ENCODE measurements around the gene PPIC.

Gene PPIC

DNA sequence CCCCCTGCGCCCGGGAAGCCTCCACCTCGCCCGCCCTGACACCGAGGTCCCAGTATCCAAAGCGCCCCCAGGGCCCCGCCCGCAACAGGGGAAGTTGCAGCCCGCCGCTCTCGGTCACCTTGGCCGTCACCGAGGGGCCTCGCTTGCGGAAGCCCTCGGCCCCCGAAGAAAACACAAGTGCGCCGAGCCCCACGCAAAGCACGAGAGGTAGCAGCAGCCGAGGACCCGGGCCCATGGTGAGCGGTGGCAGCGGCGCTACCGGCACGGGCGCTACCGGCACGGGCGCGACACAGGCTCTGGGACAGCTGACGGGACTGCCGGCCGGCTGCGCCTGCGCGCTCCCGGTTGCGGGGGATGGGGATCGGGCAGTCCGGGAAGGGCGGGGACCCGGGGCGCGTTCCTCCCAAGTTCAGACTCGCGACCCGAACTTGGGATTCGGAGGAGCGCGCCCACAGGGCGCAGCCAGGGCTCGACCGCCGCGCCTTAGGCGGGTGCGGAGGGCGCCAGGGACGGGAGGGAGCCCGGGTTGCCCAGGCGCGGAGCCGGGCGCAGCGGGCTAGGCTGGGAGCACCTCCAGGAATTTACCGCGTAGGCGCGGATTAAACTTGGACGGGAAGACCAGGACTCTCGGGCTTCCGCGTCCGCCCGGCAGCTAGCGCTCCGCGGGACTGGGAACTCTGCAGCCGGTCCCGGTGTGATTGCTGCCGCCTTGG lies at the start of gene PPIC:
PPIC (minus strand) TSS at position 335 of the 713 bp plus-strand sequence; CDS start at position 235, 100 bp downstream.
- DNase-seq (ENCODE audit: low spot score), result peak; percentile 36

DNA sequence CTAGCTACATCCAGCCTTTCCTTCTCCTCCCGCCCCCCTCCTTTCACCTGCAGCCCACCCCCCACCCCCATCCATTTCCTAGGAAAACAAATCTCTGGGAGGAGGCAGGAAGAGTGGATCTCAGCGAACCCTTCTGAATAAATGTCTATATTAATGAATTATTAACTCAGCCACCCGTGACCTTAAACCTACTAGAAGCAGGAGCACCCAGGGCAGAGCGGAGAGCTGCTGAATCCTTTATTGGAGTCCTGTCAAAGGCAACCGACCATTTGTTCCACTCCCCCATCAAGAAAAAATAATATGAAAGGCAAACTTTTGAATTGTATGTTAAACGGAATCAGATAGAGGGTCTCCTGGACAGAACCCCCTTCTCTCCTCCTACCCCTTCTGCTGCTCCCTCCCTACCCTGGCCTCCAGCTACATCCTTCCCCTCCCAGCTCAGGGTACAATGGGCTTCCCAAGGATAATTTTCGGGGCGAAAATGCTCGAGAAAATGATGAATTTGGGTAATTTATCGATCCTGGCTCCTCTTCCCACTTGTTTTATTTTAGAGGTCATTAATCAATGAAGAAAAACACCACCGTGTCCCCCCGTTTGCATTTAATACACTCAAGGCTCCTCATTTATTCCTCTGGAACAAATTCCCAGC lies 49.2 kb upstream of the PPIC start:
- no peak for DNase-seq (ENCODE audit: low spot score)

DNA sequence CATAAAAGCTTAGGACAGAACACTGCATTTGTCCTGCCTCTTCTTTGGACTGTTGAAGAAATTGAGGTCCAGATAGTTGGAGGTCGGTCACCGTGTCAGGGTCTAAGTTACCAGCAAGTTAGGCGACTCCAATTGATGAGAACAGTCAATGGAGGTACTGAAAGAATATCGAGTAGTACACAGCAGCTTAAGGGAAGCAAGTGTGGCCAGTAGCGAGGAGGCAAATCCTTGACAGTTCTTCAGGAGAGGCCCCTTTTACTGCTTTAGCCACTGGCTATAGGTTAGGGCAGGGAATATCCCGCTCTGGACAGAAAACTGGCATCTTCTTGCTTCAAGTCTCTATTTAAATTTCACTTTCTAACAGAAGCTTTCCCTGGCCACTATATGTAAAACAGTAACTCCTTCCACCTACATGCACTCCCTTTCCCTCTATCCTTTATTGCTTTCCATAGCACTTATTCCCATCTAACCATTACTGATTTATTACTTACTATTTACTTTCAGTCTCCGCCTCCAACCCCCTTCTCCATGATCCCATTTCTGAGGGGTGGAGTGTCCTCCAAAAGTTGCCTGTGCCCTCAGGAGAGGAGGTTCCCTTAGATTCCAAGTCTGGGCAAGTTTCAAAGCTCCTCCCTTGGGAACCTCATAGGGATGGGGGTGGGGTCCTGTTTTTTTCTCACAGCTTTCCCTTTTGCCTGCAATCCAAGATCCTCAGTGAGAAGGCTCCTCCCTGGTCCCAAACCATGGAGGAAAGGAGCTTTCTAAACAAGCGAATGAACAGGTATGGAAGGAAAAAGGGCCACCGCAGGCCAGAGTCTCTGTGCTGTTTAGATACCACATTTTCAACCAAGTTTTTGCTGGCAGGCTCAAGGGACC lies 48.4 kb upstream of the PPIC start:
- DNase-seq (ENCODE audit: low spot score), result no peak

DNA sequence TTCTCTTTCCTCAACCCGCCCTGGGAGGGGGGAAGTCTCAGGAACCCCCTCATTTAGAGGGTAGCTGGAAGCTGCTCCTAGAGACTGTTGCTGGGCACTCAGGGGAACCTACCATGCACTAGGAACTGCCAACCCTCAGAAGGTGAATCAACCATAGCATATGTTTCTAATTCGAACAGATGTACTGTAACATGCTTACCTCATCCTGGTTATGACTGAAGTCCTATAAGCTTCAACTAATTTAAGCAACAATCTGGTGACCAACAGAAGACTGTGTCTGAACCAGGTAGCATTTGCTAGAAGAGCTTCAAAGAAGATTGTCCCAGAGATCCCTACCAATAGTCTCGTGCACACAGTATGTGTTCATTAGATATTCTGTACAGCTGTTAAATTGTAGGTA lies 46.8 kb upstream of the PPIC start:
- DNase-seq (ENCODE audit: low spot score), result no peak

DNA sequence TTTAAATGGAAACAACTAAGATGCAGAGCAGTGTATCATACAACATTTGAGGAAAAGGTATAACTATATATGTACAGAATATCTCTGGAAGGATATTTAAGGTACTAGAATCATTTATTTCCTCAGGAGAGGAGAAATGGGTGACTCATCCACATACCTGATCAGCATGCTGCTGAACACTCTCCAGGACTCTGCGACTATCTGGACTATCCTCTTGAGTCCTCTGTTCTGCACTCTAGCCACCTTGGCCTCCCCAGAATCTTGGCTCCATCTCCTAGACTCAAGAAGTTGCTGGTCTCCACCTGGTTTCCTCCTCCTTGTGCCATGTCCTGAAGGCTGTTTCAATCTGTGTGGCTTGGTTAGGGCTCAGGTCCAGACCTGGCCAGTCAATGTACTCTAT lies 43.7 kb upstream of the PPIC start:
- DNase-seq (ENCODE audit: low spot score), result no peak

DNA sequence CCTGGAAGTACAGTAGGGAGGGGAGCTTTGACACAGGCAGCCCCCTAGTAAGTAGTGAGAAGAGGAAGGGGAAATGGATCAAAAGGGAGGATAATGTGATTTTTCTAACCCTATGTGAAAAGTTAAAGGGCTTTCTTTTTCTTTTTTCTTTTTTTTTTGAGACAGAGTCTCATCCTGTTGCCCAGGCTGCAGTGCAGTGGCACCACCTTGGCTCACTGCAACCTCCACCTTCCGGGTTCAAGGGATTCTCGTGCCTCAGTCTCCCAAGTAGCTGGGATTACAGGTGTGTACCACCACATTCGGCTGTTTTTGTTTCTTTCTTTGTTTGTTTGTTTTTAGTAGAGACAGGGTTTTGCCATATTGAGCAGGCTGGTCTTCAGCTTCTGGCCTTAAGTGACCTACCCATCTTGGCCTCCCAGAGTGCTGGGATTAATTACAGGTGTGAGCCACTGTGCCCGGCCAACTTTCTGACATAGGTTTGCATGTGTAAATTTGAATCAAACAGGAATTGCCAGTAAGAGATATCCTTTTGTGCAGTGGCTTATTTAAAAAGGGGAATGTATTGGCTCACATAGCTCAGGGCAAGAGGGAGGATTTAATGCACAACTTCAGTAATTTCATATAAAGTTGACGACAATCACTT lies 39.1 kb upstream of the PPIC start:
- no peak for DNase-seq (ENCODE audit: low spot score)

DNA sequence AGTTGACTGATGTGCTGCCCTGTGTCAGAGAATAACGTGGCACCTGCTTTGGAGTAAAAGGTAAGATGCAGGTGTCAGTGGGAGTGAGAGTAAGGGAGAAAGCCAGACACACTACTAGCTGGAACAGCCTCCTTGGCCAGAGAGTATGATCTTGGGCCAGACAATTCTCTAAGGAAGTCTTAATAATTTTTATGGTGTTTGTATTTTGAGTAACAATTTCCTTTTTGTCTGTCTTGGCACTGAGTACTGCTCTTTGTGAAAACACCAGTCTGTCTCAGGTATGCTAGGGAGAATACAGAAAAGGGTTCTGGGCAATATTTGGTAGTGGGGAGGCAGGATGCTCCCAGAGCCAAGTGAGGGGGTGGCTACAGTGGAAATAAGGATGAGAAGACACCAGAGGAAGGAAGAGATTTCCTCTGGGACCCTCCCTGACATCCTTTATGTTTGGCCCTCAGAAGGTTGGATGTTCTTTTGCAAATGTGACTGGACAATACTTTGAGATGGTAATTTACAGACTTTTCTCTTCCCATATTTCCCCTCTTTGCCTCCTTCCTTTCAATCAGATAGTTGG lies 31.9 kb upstream of the PPIC start:
- DNase-seq (ENCODE audit: low spot score), result no peak

DNA sequence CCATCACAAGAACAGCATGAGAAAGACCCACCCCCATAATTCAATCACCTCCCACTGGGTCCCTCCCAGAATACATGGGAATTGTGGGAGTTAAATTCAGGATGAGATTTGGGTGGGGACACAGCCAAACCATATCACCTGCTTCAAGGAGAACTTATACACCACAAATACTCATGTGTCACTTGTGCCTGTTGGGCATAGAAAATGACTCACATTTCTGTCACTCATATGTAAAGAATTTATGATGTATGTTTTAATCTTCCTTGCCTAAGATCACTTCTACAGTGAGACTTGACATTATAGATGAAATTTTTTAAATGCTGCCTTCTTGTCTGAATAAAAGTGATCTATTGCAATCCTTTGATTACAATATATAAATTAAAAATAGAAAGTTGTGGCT lies 29.5 kb upstream of the PPIC start:
- DNase-seq (ENCODE audit: low spot score), result no peak

DNA sequence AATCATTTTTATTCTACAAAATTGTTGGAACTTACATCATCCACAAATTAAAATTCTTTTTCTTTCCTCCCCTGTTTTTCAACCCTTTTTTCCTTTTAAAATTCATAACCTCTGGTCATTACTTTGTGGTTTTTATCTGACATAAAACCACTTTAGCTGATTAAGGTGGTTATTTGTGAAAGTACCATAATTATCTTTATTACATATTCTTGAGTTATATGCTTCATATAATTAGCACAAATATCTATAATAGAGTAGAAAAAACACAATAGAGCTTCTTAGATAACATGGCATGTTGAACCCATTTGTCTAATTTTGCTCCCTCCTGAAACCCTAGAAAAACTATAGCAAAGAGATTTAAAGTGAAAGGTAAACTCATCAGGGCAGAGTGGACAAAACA lies 22.9 kb upstream of the PPIC start:
- no peak for DNase-seq (ENCODE audit: low spot score)

DNA sequence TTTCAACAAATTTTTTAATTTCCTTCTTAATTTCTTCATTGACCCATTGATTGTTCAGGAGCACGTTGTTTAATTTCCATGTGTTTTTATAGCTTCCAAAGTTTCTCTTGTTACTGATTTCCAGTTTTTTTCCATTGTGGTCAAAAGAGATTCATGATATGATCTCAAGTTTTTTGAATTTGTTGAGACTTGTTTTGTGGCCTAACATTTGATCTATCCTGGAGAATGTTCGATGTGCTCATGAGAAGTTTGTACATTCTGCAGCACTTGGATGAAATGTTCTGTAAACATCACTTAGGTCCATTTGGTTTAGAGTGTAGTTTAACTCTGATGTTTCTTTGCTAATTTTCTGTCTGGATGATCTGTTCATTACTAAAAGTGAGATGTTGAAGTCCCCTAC lies 14.7 kb upstream of the PPIC start:
- no peak for DNase-seq (ENCODE audit: low spot score)

DNA sequence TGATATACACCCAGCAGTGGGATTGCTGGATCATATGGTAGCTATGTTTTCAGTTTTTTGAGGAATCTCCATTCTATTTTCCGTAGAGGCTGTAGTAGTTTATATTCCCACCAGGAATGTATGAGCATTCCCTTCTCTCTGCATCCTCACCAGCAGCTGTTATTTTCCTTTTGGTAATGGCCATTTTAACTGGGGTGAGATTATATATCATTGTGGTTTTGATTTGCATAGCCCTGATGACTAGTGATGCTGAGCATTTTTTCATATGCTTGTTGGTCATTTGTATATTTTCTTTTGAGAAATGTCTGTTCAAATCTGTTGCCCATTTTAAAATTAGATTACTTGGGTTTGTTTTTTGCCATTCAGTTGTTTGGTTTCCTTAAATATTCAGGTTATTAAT lies 11.2 kb upstream of the PPIC start:
- no peak for DNase-seq (ENCODE audit: low spot score)

DNA sequence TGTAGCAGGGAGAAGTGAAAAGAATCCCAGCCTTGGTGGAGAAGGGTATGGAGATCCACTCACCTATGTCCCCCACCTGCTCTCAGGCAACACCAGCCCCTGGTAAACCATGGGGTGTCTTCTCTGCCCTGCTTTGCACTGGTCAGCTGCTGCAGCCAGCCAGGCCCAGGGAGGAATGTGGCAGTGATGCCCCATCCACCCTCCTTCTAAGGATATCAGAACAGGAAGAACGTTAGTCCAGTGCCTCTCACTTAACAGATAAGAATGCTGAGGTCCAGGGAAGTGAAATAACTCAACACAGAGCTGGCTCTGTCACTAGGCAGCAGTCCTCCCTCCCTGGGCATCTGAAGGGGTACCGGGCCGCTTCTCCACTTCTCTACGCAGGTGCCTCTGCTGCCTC lies 9.7 kb upstream of the PPIC start:
- no peak for DNase-seq (ENCODE audit: low spot score)

DNA sequence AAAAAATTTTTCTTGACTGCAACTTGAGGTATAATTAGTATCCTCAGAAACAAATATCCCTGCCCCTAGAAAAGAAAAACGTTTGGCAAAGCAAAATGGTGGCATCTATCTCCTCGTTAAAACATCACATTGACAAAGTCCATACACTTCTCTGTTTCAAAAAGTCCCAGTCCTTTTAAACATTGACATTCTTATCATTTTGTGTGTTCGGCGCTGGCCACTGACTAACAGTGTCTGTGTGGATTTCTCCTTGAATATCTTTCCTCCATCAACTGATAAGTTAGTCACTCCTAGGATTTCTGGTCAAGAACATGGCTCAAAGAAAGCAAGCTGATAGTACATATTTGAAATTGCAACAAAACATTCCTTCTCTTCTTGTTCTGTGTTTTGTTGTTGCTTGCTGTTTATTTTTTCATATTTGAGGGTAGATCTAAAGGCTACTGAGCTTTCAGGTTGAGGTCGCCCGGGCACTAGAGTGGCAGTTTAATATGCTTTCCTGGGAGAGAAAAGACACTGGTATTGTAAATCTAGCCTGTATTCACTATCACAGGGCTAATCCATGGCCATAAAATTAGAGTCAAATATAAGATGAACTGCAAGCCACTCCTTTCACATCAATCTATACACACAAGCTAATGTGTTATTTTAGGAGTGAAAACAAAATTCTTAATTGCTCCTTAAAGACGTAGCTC lies 8.5 kb upstream of the PPIC start:
- no peak for DNase-seq (ENCODE audit: low spot score)

DNA sequence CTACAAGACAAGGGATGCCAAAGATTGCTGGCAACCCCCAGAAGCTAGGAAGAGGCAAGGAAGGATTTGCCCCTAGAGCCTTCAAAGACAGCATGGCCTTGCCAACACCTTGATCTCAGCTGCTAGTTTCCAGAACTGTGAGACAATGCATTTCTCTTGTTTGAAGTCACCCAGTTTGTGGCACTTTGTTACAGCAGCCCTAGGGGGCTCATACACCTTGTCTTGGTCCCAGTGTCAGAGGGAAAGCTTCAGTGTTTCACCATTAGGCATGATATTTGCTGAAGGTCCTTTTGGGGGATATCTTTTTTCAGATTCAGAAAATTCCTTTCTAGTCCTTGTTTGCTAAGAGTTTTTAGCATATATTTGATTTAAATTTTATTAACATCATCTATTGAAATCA lies 3.1 kb upstream of the PPIC start:
- no peak for DNase-seq (ENCODE audit: low spot score)

DNA sequence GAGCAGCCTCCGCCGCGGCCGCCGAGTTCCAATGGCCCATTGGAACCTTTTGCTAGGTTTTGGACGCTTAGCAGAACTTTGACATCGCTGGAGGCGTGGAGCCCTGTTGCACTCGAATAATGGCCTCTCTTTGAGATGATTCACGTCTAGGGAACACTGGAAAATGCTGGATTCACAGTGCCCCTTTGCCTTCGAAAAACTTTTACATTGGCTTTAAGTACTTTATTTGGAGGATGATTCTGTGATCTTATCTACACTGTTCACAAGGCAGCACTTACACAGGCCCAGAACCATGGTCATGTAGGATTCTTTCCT lies 536 bp upstream of the PPIC start:
- no peak for DNase-seq (ENCODE audit: low spot score)

DNA sequence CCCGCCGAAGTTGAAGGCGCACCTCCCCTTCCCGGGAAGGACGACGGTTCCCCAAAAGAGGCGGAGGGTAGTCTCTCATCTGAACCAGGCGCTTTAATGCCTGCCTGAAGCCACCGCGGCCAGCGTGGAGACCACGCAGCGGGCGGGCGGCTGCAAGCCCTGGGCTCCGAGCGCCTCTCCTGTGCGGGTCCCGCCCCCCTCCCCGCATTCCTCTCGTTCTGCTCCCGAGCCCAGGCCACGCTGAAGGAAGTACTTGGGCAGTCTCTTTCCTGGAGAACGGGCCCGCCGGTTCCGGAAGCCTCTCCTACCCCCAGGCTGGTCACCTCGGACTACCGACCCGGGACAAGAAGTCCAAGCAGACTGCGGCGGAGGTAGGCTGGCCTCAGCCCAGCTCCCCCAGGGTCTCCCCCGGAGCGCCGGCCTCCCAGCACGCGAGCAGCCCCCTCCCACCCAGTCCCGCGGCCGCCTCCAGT lies 571 bp downstream of the PPIC start:
- DNase-seq (ENCODE audit: low spot score), result no peak

DNA sequence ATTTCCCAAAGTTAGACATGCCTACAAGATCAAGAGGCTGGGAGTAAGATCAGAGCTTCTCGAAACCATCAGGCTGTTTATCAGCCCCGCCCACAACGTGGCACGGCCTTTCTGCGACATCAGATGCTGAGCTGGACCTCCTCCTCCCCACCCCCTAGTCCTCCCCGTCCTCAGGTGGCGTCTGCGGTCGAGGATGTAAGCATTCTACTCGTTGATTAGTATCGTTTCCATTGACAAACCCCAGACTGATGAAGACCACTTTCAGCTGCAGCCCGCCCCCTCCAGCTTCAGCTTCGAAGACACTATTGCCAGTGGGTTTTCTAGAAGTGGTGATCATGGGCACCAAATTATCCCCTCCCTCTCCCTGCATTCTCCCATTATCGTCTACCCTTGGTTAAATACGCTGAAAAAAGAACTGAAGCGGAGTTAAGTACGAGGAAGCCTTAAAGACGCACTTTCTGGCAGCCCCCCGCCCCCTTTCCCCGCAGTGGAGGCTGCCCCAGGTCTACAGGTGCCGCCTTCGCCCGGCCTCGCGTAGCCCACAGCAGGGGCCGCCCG lies 1.1 kb downstream of the PPIC start:
- no peak for DNase-seq (ENCODE audit: low spot score)

DNA sequence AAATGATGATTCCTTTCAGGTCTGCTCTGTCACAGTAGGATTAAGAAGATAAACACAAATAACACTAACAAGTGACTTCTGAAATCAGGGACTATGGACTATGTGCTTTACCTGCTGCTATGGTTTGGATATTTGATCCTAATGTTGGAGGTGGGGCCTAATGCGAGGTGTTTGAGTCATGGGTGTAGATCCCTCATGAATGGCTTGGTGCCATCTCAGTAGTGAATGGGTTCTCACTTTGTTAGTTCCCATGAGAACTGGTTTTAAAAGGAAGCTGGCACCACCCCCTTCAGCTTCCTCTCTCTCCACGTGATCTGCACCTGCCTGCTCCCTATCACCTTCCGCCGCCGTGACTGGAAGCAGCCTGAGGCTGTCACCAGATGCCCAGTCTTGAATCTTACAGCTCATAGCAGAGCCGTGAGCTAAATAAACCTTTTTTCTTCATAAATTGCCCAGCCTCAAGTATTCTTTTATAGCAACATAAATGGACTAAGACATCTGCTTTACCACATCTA lies 3.3 kb downstream of the PPIC start:
- DNase-seq (ENCODE audit: low spot score), result no peak

DNA sequence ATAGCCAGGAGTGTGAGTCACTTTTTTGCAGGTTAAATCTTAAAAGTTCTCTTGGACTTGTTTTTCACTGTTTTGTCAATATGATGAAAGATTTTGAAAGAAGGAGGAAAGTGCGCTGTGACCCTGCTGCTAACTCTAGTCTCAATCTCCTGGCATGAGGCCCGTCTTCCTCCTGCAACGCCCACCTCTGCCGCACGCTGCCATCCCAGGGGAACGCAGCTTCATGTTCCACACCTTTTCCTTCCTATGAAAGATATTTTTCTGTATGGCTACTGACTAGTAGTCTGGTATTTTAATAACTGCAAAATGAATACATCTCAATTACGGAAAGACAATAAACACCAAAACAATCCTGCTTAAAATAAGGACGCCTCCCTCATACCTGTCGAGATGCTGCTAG lies 8.3 kb downstream of the PPIC start:
- DNase-seq (ENCODE audit: low spot score), result no peak

DNA sequence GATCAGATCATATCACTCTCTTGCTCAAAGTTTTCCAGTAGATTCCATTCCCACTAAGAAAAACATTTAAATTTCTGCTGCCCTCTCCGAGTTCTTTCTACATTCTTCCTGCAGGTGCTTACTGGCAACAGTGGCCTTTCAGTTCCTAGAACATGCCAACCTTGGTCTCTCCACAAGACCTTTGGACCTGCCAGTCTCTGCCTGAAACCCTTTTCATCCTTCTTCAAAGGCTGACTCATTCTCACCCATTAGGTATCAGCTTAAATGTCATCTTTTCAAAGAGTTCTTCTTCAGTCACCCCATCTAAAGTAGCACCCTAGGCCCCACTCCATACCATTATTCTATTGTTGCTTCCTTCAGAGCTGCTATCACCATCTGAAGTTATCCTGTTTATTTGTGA lies 21.8 kb downstream of the PPIC start:
- no peak for DNase-seq (ENCODE audit: low spot score)

DNA sequence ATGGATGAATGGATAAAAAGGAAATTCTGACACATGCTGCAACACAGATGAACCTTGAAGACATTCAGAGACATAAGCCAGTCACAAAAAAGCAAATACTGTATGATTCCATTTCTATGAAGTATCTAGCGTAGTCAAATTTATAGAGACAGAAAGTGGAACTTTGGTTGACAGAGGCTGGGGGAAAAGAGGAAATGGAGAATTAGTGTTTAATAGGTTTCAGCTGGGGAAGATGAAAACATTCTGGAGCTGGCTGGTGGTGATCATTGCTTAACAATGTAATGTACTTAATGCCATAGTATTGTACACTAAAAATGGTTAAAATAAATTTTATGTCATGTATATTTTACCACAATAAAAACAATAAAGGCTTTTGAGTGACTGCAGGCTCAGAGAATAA lies 24.2 kb downstream of the PPIC start:
- DNase-seq (ENCODE audit: low spot score), result no peak

Measured in pons (tissue), 1 donor.